Measurements from ENCODE around the gene SFMBT1.

The SFMBT1 gene

DNA sequence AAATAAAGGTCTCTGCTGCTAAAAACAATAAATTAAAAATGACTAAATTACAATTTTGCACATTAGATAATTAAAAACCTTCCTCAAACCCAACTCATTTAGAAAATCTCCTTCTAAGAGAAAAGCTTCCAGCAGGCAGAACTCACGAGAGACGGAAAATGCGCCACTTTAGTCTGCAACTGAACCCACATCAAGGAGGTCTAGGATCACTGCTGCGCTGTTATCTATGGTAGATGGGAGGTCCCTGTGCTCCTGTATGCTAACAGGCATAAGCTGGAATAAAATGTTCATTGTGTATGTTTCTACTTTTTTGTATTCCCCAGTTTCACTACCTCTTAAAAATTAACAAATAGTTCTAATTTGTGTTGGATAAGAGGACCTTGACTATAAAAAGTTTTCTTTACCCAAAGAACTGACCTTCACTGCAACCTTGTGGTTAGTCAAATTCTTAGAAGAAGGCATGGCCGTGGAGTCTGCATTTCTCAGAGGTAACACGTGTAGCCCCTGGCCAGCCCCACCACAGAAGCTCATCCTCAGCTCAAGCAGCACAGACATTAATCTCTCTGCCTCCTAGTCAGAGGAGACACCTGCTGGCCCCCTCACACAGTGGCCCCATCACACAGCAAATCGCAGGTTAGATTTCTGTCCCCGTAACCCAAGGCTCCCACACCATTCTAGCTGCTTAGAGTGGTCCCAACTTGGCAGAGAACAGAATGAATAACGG is 170.8 kb downstream of the SFMBT1 start:
- Histone ChIP-seq H3K27ac (ENCODE audit: low read length) (no peak overlapping the region), H3K36me3 (ENCODE audit: control insufficient read depth in 1 of 2, insufficient read depth in 2 of 2, low read length in 2 of 2) (peaks cover 0 to 4% of the 10 kb centered on the region in 2 donors), H3K9me3 (ENCODE audit: control insufficient read depth in 1 of 2, low read length in 2 of 2) (no peaks in the 10 kb centered on the region), H3K4me3 (ENCODE audit: low read depth in 1 of 2, low read length in 2 of 2) (no peak overlapping the region), H3K4me1 (ENCODE audit: control insufficient read depth in 1 of 2, insufficient read depth in 2 of 2, low read length in 2 of 2) (no peaks in the 10 kb centered on the region), H3K27me3 (ENCODE audit: low read depth, low read length) (no peaks in the 10 kb centered on the region)

DNA sequence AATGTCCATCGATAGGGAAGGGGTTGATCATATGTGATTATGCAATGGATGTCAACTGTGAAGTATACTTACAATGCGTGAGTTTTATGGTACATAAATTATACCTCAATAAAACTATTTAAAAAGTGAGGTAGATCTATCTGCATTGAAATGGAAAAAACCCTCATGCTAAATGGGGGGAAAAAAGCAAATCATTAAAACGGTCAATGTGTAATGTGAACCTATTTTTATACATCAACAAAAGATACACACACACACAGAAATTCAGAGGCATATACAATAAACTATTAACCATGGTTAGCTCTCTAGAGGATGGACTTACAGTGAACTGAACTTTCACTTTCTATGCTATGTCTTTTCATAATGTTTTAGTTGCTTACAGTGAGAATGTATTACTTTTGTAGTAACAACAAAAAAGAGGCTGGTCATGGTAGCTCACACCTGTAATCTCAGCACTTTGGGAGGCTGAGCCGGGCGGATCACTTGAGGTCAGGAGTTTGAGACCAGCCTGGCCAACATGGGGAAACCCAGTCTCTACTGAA is 171.6 kb downstream of the SFMBT1 start:
- Histone ChIP-seq H3K36me3 (ENCODE audit: control insufficient read depth in 1 of 2, insufficient read depth in 2 of 2, low read length in 2 of 2) (peaks cover 0 to 4% of the 10 kb centered on the region in 2 donors), H3K9me3 (ENCODE audit: control insufficient read depth in 1 of 2, low read length in 2 of 2) (no peaks in the 10 kb centered on the region), H3K4me3 (ENCODE audit: low read depth in 1 of 2, low read length in 2 of 2) (no peak overlapping the region), H3K27ac (ENCODE audit: low read length) (no peak overlapping the region), H3K4me1 (ENCODE audit: control insufficient read depth in 1 of 2, insufficient read depth in 2 of 2, low read length in 2 of 2) (no peaks in the 10 kb centered on the region), H3K27me3 (ENCODE audit: low read depth, low read length) (no peaks in the 10 kb centered on the region)

DNA sequence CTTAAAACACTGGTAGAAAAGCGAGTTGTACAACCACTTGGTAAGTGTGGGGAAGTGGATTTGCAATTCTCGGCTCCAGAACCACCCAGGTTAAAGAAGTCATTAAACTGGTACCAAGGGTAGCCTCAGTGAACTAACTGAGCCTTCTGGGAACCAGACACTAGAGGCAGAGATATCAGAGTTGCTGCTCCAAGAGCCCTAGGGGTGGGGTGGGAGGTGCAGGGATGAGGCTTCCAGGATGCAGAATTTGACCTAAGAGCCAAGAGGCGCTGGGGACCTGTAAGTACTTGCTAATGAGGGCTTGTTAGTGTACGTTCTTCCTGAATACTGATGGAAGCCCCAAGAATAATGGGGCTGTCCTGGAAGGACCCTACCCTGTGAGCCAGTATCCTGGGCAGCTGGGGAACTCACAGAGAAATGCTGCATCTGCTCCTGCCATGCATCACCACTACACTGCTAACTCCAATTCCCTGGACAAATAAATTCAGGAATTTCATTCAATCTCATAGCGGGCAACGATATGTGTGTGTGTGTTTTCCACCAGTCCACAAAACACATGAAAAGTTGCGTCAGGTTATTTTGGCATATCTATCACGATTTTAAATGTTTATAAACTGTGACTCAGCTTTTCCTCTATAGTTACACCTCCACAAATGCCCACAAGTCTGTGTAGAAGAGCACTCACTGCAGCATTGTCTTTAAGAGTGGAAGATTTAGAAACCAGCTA is 172.3 kb downstream of the SFMBT1 start:
- H3K27ac ChIP-seq (ENCODE audit: low read length), result no peak overlapping the region
- no peaks in the 10 kb centered on the region for H3K4me1 ChIP-seq (ENCODE audit: control insufficient read depth in 1 of 2, insufficient read depth in 2 of 2, low read length in 2 of 2)
- H3K4me3 ChIP-seq (ENCODE audit: low read depth in 1 of 2, low read length in 2 of 2), result no peak overlapping the region
- no peaks in the 10 kb centered on the region for H3K9me3 ChIP-seq (ENCODE audit: control insufficient read depth in 1 of 2, low read length in 2 of 2)
- H3K36me3 ChIP-seq (ENCODE audit: control insufficient read depth in 1 of 2, insufficient read depth in 2 of 2, low read length in 2 of 2), result peaks cover 0 to 4% of the 10 kb centered on the region in 2 donors
- H3K27me3 ChIP-seq (ENCODE audit: low read depth, low read length), result no peaks in the 10 kb centered on the region

GRCh38 chr3:52872245-52872644 is 173.6 kb downstream of the SFMBT1 start:
- Histone ChIP-seq H3K4me1 (ENCODE audit: control insufficient read depth in 1 of 2, insufficient read depth in 2 of 2, low read length in 2 of 2) (no peaks in the 10 kb centered on the region), H3K27me3 (ENCODE audit: low read depth, low read length) (no peaks in the 10 kb centered on the region), H3K36me3 (ENCODE audit: control insufficient read depth in 1 of 2, insufficient read depth in 2 of 2, low read length in 2 of 2) (peaks cover 0 to 2% of the 10 kb centered on the region in 2 donors), H3K4me3 (ENCODE audit: low read depth in 1 of 2, low read length in 2 of 2) (no peak overlapping the region), H3K27ac (ENCODE audit: low read length) (no peak overlapping the region), H3K9me3 (ENCODE audit: control insufficient read depth in 1 of 2, low read length in 2 of 2) (no peaks in the 10 kb centered on the region)

- H3K27ac ChIP-seq (ENCODE audit: low read length), result no peak overlapping the region
- H3K4me1 ChIP-seq (ENCODE audit: control insufficient read depth in 1 of 2, insufficient read depth in 2 of 2, low read length in 2 of 2), result no peaks in the 10 kb centered on the region
- H3K9me3 ChIP-seq (ENCODE audit: control insufficient read depth in 1 of 2, low read length in 2 of 2), result no peaks in the 10 kb centered on the region
- no peaks in the 10 kb centered on the region for H3K27me3 ChIP-seq (ENCODE audit: low read depth, low read length)
- H3K36me3 ChIP-seq (ENCODE audit: control insufficient read depth in 1 of 2, insufficient read depth in 2 of 2, low read length in 2 of 2), result no peaks in the 10 kb centered on the region
- H3K4me3 ChIP-seq (ENCODE audit: low read depth in 1 of 2, low read length in 2 of 2), result no peak overlapping the region
Observed at GRCh38 chr3:52871761-52872160, 174.1 kb downstream of the SFMBT1 start.

- Histone ChIP-seq H3K27ac (ENCODE audit: low read length) (no peak overlapping the region), H3K4me1 (ENCODE audit: control insufficient read depth in 1 of 2, insufficient read depth in 2 of 2, low read length in 2 of 2) (no peaks in the 10 kb centered on the region), H3K36me3 (ENCODE audit: control insufficient read depth in 1 of 2, insufficient read depth in 2 of 2, low read length in 2 of 2) (peaks cover 0 to 3% of the 10 kb centered on the region in 2 donors), H3K4me3 (ENCODE audit: low read depth in 1 of 2, low read length in 2 of 2) (no peak overlapping the region), H3K27me3 (ENCODE audit: low read depth, low read length) (no peaks in the 10 kb centered on the region), H3K9me3 (ENCODE audit: control insufficient read depth in 1 of 2, low read length in 2 of 2) (no peaks in the 10 kb centered on the region)
Observed at GRCh38 chr3:52870471-52870870, 175.4 kb downstream of the SFMBT1 start.

DNA sequence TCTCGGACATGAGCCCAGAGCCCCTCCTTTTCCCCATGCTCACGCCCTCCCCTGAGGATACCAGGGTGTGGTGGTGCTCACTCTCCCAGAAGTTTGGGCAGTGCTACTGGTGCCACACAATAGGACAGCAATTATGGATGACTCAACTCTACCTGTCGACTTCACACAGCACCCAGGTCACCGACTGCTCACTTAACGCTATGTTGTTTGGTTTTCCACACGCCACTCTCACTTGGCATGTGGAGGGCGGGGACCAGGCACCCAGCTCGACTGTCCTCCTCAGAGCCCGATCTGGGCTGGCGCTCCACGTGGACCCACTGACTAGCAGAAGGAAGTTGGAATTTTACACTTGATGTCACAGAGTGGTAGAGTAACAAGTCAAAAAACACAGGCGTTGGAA is 179.4 kb downstream of the SFMBT1 start:
- H3K4me3 ChIP-seq (ENCODE audit: low read depth in 1 of 2, low read length in 2 of 2), result no peak overlapping the region
- no peaks in the 10 kb centered on the region for H3K9me3 ChIP-seq (ENCODE audit: control insufficient read depth in 1 of 2, low read length in 2 of 2)
- peaks cover 0 to 3% of the 10 kb centered on the region in 2 donors for H3K36me3 ChIP-seq (ENCODE audit: control insufficient read depth in 1 of 2, insufficient read depth in 2 of 2, low read length in 2 of 2)
- no peaks in the 10 kb centered on the region for H3K4me1 ChIP-seq (ENCODE audit: control insufficient read depth in 1 of 2, insufficient read depth in 2 of 2, low read length in 2 of 2)
- H3K27ac ChIP-seq (ENCODE audit: low read length), result no peak overlapping the region
- H3K27me3 ChIP-seq (ENCODE audit: low read depth, low read length), result no peaks in the 10 kb centered on the region

GRCh38 chr3:52865994-52866393 is 179.9 kb downstream of the SFMBT1 start:
- Histone ChIP-seq H3K9me3 (ENCODE audit: control insufficient read depth in 1 of 2, low read length in 2 of 2) (no peaks in the 10 kb centered on the region), H3K36me3 (ENCODE audit: control insufficient read depth in 1 of 2, insufficient read depth in 2 of 2, low read length in 2 of 2) (peaks cover 0 to 3% of the 10 kb centered on the region in 2 donors), H3K27me3 (ENCODE audit: low read depth, low read length) (no peaks in the 10 kb centered on the region), H3K4me3 (ENCODE audit: low read depth in 1 of 2, low read length in 2 of 2) (no peak overlapping the region), H3K27ac (ENCODE audit: low read length) (no peak overlapping the region), H3K4me1 (ENCODE audit: control insufficient read depth in 1 of 2, insufficient read depth in 2 of 2, low read length in 2 of 2) (no peaks in the 10 kb centered on the region)

- H3K27ac ChIP-seq (ENCODE audit: low read length), result no peak overlapping the region
- H3K36me3 ChIP-seq (ENCODE audit: control insufficient read depth in 1 of 2, insufficient read depth in 2 of 2, low read length in 2 of 2), result peaks cover 0 to 5% of the 10 kb centered on the region in 2 donors
- H3K4me3 ChIP-seq (ENCODE audit: low read depth in 1 of 2, low read length in 2 of 2), result no peak overlapping the region
- H3K27me3 ChIP-seq (ENCODE audit: low read depth, low read length), result no peaks in the 10 kb centered on the region
- no peaks in the 10 kb centered on the region for H3K9me3 ChIP-seq (ENCODE audit: control insufficient read depth in 1 of 2, low read length in 2 of 2)
- no peaks in the 10 kb centered on the region for H3K4me1 ChIP-seq (ENCODE audit: control insufficient read depth in 1 of 2, insufficient read depth in 2 of 2, low read length in 2 of 2)
Observed at GRCh38 chr3:52860424-52860768, 185.5 kb downstream of the SFMBT1 start.

- no peaks in the 10 kb centered on the region for H3K4me1 ChIP-seq (ENCODE audit: control insufficient read depth in 1 of 2, insufficient read depth in 2 of 2, low read length in 2 of 2)
- peaks cover 0 to 6% of the 10 kb centered on the region in 2 donors for H3K36me3 ChIP-seq (ENCODE audit: control insufficient read depth in 1 of 2, insufficient read depth in 2 of 2, low read length in 2 of 2)
- H3K27ac ChIP-seq (ENCODE audit: low read length), result no peak overlapping the region
- H3K27me3 ChIP-seq (ENCODE audit: low read depth, low read length), result no peaks in the 10 kb centered on the region
- H3K9me3 ChIP-seq (ENCODE audit: control insufficient read depth in 1 of 2, low read length in 2 of 2), result no peaks in the 10 kb centered on the region
- no peak overlapping the region for H3K4me3 ChIP-seq (ENCODE audit: low read depth in 1 of 2, low read length in 2 of 2)
Observed at GRCh38 chr3:52859686-52860423, 186.0 kb downstream of the SFMBT1 start.

DNA sequence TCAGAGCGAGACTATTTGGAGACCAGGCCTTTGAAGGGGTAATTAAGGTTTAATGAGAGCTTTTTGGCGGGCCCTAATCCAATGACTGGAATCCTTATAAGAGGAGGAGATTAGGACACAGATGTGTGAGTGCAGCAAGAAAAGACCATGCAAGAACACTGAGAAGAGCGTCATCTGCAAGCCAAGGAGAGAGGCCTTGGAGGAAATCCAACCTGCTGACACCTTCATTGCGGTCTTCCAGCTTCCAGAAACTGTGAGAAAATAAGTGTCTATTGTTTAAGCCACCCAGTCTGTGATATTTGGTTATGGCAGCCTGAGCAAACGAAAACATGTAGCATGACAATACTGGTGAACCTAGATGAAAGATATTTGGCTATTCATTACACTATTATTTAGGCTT is 188.0 kb downstream of the SFMBT1 start:
- Histone ChIP-seq H3K27ac (ENCODE audit: low read length) (no peak overlapping the region), H3K36me3 (ENCODE audit: control insufficient read depth in 1 of 2, insufficient read depth in 2 of 2, low read length in 2 of 2) (peaks cover 0 to 6% of the 10 kb centered on the region in 2 donors), H3K4me3 (ENCODE audit: low read depth in 1 of 2, low read length in 2 of 2) (no peak overlapping the region), H3K4me1 (ENCODE audit: control insufficient read depth in 1 of 2, insufficient read depth in 2 of 2, low read length in 2 of 2) (no peaks in the 10 kb centered on the region), H3K9me3 (ENCODE audit: control insufficient read depth in 1 of 2, low read length in 2 of 2) (no peaks in the 10 kb centered on the region), H3K27me3 (ENCODE audit: low read depth, low read length) (no peaks in the 10 kb centered on the region)

All from muscle layer of duodenum (tissue), 2 donors.